Activated CD4-positive, alpha-beta T cell treated with anti-CD3 and anti-CD28 coated beads for 24 hours (primary cell): ENCODE results near the gene TUBA1B.
"Not testable (repeated sequence)": the region's sequence is repeated elsewhere in the genome, so short reads cannot be mapped to it uniquely, and the experiment has no call there.

ENCODE experiments used
- DNase-seq, 2 donors: peaks; one replicate each; pipeline ENCODE4 v3.0.0-alpha.2; 2020; ENCODE audit warnings: low read depth in 2 of 2

TUBA1B gene

DNA sequence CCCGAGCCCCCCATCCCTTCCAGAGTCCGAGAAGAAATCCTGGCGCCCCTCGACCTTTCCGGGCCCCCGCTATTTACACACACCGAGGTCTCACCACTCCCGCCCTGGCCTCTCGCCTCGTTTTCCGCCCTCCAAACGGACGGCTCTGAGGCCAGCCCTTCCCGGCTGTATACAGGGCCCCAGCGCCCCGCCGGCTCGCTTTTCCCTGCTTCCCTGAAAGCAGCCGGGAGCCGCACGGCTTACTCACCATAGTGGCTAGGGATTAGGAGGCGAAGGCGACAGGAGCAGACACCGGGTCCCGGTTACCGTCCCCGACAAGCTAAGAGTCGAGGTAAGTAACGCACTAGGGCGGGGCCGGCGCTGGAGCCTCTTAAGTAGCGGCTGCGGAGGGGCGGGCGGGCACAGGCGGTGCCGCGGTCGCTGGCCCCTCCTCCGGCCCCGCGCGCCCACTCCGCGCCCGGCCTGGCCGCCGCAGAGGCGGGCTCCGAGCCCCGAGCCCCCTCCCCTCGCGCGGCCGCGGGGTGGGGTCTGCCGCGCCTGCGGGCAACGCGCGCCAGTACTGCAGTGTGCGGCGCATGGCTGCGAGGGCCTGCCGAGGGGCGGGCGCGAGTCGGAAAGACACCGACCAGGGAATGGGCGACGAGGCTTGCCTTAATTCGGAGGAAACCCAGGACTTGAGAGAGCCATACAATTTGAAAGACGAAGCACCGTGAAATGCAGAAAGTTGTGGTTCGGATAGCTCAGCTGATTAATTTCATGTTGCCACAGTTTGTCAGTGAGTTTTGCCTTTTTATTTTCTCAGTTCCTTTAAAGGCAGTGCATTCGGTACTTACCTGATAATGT lies at the start of gene TUBA1B:
TUBA1B (minus strand) TSS at position 345 of the 843 bp plus-strand sequence; CDS start at position 250, 95 bp downstream.
- peak; percentile 87 to 88 for DNase-seq

DNA sequence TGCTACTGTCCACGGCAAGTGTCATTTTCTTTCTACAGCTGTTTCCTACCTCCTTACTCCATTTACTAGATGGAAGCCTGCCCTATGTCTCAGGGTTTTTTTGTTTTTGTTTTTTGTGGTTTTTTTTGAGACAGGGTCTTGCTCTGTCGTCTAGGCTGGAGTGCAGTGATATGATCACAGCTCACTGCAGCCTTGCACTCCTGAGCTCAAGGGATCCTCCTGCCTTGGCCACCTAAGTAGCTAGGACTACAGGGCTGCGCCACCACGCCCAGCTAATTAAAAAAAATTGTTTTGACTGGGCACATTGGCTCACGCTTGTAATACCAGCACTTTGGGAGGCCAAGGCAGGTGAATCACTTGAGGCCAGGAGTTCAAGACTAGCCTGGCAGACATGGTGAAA lies 43.0 kb upstream of the TUBA1B start:
- DNase-seq, result no peak

DNA sequence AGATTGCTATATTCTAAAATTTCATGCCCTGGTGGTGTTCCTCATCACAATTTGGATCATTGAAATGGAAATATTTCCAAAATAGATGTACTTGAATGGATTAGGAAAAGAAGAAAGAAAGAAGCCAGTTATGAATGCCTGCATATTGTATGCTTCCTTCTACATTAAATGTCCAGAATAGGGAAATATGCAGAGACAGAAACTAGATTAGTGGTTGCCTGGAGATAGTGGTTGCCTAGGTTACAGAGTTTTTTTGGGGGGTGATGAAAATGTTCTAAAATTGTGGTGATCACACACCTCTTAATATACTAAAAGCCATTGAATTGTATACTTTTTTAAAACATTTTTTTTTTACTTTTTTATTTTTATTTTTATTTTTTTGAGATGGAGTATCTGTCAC lies 39.7 kb upstream of the TUBA1B start:
- DNase-seq, result no peak

DNA sequence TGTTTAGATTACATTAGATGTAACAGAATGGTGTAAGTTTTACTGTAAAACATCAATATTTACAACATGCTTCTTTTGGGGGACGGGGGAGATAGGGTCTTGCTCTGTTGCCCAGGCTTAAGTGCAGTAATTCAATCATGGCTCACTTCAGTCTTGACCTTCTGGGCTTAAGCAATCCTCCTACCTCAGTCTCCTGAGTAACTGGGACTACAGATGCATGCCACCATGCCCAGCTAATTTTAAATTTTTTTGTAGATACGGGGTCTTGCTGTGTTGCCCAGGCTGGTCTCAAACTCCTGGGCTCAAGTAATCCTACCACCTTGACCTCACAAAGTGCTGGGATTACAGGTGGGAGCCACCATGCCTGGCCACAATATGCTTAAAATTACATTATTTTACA lies 33.9 kb upstream of the TUBA1B start:
- no peak for DNase-seq

DNA sequence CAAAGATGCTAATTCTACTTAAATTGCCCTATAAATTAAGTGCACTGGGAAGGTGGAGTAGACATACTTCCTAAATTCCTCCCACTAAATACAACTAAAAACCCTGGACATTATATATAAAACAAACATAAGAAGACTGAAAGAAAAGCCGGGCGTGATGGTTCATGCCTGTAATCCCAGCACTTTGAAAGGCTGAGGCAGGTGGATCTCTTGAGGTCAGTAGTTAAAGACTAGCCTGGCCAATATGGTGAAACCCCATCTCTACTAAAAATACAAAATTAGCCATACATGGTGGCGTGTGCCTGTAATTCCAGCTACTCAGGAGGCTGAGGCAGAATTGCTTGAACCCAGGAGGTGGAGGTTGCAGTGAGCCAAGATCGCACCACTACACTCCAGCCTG lies 30.7 kb upstream of the TUBA1B start:
- not testable (repeated sequence) for DNase-seq

DNA sequence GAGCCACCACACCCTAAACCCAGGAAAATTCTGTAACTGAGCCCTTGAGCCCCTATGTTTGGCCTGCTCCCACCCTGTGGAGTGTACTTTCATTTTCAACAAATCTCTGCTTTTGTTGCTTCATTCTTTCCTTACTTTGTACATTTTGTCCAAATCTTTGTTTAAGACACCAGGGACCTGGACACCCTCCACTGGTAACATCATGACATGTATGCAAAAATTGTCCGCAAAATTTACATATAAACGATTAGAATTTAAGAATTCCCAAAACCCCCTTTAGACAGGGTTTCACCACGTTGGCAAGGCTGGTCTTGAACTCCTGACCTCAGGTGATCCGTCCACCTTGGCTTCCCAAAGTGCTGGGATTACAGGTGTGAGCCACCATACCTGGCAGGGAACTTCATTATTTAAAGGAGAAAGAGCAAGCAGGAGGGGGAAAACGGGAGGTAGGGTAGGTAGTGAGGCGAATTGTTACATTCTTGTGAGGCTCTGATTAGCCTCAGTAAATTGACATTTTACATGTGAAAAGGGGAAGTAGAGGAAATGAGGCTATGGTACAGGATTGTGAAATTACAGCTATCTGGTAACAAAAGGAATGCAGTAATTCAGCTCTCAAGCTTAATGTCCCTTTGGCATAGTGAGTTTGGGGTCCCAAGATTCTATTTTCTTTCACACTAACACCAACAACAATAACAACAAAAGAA lies 30.0 kb upstream of the TUBA1B start:
- DNase-seq, result no peak

DNA sequence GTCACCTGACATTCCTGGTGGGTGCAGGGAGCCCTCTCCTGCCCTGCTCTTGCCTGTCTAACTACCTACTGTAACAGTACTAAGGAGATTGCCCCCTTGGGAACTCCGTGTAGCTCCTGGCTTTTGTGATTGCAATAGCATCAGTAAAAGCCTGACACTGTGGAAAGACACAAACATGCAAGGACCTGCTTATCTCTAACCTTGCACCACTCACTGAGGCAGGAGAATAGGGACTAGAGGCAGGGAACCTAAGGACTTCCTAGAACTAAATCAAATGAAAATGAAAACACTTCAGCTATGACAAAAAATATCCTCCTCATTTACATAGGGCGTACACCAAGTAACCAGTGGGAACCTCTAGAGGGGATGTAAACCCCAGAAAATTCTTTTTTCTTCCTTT lies 29.2 kb upstream of the TUBA1B start:
- no peak for DNase-seq

DNA sequence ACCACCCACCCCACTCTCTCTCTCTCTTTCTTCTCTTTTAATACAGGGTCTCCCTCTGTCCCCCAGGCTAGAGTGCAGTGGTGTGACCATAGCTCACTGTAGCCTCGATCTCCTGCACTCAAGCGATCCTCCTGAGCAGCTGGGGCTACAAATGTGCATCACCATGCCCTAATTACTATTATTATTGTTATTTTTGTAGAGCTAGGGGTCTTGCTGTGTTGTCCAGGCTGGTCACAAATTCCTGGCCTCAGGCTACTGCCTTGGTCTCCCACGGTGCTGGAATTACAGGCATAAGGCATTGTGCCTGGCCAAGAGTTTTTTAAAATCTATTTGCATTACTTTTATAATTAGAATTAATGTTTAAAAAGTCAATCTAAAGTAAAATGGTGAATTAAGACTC lies 23.0 kb upstream of the TUBA1B start:
- no peak for DNase-seq

DNA sequence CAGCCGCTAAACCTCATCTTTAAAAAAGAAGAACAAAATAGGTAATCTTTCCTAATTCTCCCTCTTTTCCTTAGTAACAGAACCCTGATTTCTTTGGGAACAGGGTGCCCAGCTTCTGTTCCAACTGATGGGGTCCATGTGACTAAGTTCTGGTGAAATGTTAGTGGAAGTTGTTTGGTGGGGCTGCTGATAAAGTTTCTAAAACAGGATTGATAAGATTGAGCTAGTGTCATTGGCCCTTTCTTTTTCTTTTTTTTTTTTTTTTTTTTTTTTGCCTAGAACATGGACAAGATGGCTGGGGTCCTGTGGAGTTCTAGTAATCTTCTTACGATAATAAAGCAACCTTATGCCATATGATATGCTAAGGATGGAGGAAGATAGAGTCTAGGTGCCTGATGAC lies 16.2 kb upstream of the TUBA1B start:
- DNase-seq, result no peak

DNA sequence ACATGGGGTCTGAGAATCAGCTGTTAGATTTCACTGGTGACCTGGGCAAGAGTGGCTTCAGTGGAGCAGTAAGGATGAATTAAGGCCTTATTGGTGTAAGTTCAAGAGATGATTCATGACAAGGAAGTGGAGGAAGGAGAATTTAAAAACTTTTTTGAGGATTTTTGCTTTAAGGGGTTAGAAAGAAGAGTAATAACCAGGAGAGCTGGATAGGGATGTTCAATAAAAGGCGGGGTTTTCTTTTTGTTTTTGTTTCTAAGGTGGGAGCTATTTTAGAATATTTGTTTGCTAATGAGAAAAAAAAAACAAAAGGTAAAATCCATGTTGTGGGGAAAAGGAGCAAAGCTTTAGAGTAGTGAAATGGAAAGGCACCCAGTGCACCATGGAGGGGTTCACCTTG lies 15.2 kb upstream of the TUBA1B start:
- no peak for DNase-seq

DNA sequence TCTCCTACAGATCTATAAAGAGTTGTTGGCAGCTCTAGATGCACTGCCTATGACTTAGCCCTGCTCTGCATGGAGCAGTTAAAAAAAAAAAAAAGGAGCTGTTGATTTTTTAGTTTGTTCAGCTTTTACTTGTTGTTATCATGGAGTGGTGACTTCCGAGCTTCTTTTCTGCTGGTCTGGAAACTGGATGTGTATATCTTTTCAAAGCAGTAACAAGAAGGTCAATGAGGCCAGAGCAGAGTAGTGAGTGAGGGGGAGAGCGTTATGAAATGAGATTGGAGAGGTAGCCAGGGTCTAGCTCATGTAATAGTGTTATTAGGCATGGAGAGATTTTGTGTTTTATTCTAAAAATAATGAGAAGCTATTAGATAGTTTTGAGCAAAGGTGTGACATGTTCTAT lies 13.2 kb upstream of the TUBA1B start:
- no peak for DNase-seq

DNA sequence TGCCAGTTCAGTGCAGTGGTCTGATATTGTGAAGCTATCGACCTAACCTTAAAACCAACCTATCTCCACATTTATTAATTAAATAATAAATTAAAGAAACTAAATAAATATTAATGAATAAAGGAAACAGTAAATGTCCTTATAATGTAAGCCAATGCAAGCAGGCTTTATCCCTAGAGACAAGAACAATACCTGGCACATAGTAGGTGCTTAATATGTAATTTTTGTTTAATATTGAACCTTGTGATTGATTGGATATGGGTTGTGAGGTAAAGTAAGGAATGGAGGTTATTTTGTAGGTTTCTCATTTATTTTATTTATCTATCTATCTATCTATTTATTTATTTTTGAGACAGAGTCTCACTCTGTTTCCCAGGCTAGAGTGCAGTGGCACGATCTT lies 7.8 kb upstream of the TUBA1B start:
- no peak for DNase-seq

DNA sequence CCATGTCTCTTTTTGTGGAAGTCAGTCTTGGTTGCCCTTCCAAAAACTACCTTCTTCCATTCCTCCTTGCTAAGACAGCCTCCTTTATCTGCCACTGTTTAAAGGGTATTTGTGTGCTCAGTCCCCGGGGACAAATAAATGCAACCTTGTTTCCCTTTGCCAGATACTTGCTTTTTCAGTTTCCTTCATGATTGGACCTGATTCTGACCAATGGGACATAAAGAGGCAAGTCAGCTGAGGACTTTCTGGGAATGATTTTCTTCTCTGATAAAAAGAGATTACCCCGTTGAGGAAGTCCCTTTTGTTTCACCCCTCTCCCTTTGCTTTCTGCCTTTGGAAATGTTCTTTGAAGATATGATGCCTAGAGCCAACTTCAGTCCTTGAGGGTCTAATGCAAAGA lies 7.4 kb upstream of the TUBA1B start:
- DNase-seq, result no peak

DNA sequence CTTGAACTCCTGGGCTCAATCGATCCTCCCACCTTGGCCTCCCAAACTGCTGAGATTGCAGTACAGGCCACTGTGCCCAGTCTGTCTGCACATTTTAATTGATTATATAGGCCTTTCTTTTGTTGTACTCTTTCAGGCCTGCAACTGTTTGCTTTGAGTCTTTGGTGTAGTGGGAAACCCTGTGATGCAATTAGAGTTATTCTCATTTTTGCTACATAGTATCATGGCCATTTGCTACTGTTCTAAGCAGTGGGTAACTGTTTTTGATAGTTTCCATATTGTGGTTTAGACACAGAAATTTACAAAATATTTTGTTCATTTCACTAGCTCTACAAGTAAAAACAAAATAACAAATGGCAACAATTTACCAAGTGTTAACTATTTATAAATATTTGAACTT lies 6.3 kb upstream of the TUBA1B start:
- no peak for DNase-seq

DNA sequence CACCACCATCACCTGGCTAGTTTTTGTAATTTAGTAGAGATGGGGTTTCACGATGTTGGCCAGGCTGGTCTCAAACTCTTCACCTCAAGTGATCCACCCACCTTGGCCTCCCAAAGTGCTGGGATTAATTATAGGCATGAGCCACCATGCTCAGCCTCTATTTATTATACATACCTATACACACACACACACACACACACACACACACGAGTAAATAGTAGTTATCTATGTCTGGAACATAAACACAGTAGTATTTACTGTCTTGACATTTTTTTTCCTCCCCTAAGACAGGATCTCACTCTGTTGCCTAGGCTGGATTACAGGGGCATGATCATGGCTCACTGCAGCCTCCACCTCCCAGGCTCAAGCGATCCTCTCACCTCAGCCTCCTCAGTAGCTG lies 5.8 kb upstream of the TUBA1B start:
- DNase-seq, result not testable (repeated sequence)

DNA sequence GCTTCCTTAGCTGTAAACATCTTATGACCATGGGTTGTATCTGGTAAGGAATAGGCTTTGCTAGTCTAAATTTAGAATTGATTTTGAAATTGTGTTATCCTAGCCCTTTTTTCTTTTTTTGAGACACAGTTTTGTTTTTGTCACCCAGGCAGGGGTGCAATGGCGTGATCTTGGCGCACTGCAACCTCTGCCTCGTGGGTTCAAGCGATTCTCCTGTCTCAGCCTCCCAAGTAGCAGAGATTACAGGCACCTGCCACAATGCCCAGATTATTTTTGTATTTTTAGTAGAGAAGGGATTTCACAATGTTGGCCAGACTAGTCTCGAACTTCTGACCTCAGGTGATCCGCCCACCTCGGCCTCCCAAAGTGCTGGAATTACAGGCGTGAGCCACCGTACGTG lies 2.4 kb upstream of the TUBA1B start:
- no peak for DNase-seq

DNA sequence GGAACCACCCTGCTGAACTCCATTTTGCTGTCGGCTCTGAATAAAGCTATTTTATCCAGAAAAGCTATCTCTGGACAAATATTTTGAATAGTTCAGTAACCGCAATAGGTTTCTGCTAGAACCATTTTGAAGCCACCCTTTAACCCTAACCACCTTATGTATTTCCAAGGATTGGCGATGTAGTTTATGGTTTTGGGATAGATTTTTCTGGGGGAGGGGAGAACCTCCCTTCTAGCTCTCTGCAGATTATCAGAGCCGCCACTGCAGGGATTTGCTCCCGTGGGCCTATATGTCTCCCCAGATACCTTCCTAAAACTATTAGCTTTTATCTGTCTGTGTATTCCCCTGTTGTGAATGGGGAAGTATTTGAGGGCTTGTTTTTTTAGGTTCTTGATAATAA lies 1.8 kb upstream of the TUBA1B start:
- no peak for DNase-seq

DNA sequence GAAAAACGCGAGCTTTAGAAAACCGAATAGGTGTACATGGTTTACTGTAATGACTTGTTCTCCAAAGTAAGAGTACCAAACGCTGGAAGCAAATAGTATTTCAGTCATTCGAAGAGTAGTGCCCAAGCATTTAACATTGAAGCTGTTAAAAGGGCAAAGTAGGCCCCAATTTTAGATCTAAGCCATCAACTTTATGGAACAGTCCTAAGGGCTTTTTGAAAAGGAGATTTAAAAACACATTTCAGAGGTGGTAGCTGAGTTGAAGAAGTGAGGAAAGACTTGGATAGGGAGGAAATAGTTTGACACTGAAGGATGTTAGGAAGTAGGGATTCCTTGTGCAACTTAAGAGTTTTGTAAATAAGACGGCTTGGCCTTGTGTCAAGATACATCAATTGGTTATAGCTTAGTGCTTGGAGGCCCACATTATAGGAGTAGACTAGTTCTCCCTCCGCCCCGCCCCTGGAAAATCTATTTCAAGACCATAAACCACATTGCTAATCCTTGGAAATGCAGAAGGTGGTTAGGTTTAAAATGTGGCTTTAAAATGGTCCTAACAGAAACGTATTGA lies 783 bp upstream of the TUBA1B start:
- DNase-seq, result no peak

DNA sequence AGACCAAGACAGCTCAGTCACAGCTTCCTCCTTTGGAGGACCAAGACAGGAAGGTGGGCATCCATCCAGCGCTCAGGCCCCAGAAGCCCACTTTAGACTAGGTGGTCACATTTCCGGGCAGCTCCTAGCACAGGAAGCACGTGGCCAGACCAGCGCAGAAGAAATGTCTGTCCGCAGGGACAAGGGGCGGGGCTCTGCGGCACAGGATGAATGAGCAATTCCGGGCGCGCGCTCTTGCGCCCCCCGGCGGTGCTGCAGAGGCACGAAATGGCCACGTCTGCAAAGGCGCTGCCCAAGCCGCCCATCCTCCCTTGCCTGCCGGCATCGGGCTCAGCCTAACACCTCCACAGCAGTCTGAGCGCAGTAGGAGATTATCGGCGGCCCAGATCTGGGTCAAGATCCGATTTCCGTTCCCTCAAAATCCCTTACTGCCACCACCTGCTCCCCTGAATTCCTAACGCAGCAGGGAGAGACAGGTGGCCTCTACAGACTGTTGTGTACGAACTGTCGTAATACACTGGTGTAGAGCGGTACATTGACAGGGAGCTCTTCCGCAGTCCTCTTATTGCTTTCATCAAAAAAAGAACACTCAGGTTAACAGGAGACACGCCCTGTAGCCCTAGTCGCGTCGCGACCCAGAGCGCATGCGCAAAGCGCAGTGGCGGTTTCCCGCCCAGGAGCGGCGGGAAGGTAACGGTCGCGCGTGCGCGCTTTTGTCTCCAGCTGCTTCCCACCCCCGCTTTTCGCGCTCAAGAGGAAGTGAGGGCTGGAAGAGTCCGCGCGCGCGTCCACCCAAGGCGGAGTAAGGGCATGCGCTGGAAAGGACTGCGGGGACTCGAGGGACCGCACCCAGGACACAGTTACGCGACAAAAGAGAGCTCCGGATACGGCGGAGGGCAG lies 794 bp downstream of the TUBA1B start:
- peak; percentile 88 to 91 for DNase-seq

DNA sequence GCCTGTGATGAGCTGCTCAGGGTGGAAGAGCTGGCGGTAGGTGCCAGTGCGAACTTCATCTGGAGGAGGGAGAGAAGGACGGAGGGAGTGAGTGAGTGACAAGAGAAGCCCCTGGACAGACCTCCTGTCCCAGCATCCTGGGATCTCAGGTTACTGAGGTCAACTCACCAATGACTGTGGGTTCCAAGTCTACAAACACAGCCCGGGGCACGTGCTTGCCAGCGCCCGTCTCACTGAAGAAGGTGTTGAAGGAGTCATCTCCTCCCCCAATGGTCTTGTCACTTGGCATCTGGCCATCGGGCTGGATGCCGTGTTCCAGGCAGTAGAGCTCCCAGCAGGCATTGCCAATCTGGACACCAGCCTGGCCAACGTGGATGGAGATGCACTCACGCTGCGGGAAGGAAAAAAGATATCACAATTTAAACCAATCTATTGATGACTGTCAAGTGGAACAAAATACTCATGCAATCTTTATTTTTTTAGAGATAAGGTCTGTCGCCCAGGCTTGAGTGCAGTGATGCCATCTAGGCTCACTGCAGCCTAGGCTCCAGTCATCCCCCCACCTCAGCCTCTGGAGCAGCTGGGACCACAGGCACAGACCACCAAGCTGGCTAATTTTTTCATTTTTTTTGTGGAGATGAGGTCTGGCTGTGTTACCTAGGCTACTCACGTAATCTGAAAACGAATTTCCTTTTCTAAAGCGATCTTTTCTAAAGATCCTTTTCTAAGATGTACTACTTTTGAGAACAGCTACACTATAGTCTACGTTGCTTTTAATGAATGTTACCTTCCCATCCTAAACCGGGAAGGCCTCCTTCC lies 1.7 kb downstream of the TUBA1B start:
- DNase-seq, result no peak

DNA sequence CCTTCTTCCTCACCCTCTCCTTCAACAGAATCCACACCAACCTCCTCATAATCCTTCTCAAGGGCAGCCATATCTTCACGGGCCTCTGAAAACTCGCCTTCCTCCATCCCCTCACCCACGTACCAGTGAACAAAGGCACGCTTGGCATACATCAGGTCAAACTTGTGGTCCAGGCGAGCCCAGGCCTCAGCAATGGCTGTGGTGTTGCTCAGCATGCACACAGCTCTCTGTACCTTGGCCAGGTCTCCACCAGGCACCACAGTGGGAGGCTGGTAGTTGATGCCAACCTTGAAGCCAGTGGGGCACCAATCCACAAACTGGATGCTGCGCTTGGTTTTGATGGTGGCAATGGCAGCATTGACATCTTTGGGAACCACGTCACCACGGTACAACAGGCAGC lies 3.2 kb downstream of the TUBA1B start:
- DNase-seq, result not testable (repeated sequence)
